T-cell (primary cell): Measurements from ENCODE around the gene ABCC2. TPM values are rescaled to one million over a fixed set of nuclear protein-coding genes. Genes with fewer than 3 reads are reported as not detected.
"Not testable (repeated sequence)": the region's sequence is repeated elsewhere in the genome, so short reads cannot be mapped to it uniquely, and the experiment has no call there.

Source experiments
- ATAC-seq, 4 experiments: fragments of 200-7000 bp in 3 of 4; fragments of 150-1000 bp in 1 of 4; cut with Tn5 transposase; replicated peaks in 1 of 4; 1 replicate in 3 of 4; 2 replicates in 1 of 4; pipeline ENCODE4 v1.10.0; 2021; ENCODE audit warnings: moderate library complexity in 3 of 4, mild to moderate bottlenecking in 2 of 4, moderate number of reproducible peaks in 1 of 4
- CTCF ChIA-PET, 2 donors: fragments of 300-600 bp; sonication (Branson Sonifier 250); formaldehyde crosslinking; loops; one replicate each; lab custom pipeline; 2022; ENCODE audit warnings: antibody characterized with exemption in 2 of 2; lab: Charles Lee
- POLR2A ChIA-PET, 2 donors: fragments of 300-600 bp; sonication (Branson Sonifier 250); formaldehyde crosslinking; loops; one replicate each; lab custom pipeline; 2022; ENCODE audit warnings: antibody characterized with exemption in 2 of 2; lab: Charles Lee
- DNase-seq, 35 experiments: peaks; one replicate each; pipeline versions ENCODE4 v3.0.0 to v3.0.0-alpha.2; 2013 to 2023
- H3K27ac ChIP-seq: one replicate; pipeline ENCODE4 v1.5.1; 2013; ENCODE audit warnings: low read length
- H3K27me3 ChIP-seq, 2 experiments: replicated peaks in 1 of 2; 1 replicate in 1 of 2; 2 replicates in 1 of 2; pipeline versions ENCODE4 v1.6.1 to v1.7.0; 2013; ENCODE audit warnings: low read length in 1 of 2, mixed read lengths in 1 of 2; ENCODE audit not compliant: control insufficient read depth in 2 of 2, insufficient read depth in 2 of 2; ENCODE audit errors: extremely low read depth in 1 of 2
- H3K36me3 ChIP-seq, 2 donors: 1 replicate in 1 of 2; 2 replicates in 1 of 2; pipeline versions ENCODE4 v1.6.1 to v1.7.0; 2013; ENCODE audit warnings: low read length in 1 of 2; ENCODE audit not compliant: control insufficient read depth in 2 of 2, insufficient read depth in 1 of 2; ENCODE audit errors: extremely low read depth in 1 of 2
- H3K4me1 ChIP-seq, 2 experiments: 1 replicate in 1 of 2; 2 replicates in 1 of 2; pipeline versions ENCODE4 v1.6.1 to v1.7.0; 2013; ENCODE audit warnings: low read length in 2 of 2, mixed read lengths in 1 of 2; ENCODE audit not compliant: insufficient read depth in 2 of 2, control insufficient read depth in 1 of 2; ENCODE audit errors: extremely low read depth in 1 of 2
- H3K4me3 ChIP-seq, 2 donors: 1 replicate in 1 of 2; 2 replicates in 1 of 2; pipeline versions ENCODE4 v1.5.1 to v1.7.0; 2013; ENCODE audit warnings: mild to moderate bottlenecking in 2 of 2, low read length in 1 of 2, moderate library complexity in 1 of 2; ENCODE audit not compliant: control insufficient read depth in 1 of 2; ENCODE audit errors: extremely low read depth in 1 of 2
- H3K9me3 ChIP-seq: 2 replicates; pipeline ENCODE4 v1.7.0; 2013
- H3K27ac Mint-ChIP-seq, 2 donors: one replicate each; pipeline ENCODE4 v1.8.0; 2020 to 2021; ENCODE audit warnings: mild to moderate bottlenecking in 2 of 2, mixed read lengths in 2 of 2
- H3K27me3 Mint-ChIP-seq, 2 donors: one replicate each; pipeline ENCODE4 v1.8.0; 2021 to 2022; ENCODE audit warnings: mixed read lengths in 2 of 2
- H3K36me3 Mint-ChIP-seq: one replicate; pipeline ENCODE4 v1.8.0; 2021; ENCODE audit warnings: mixed read lengths
- H3K4me1 Mint-ChIP-seq, 3 donors: one replicate each; pipeline ENCODE4 v1.8.0; 2020 to 2022; ENCODE audit warnings: mixed read lengths in 3 of 3, mild to moderate bottlenecking in 1 of 3
- H3K4me3 Mint-ChIP-seq, 3 donors: one replicate each; pipeline ENCODE4 v1.8.0; 2020 to 2022; ENCODE audit warnings: mild to moderate bottlenecking in 3 of 3, mixed read lengths in 3 of 3, moderate library complexity in 3 of 3
- H3K9me3 Mint-ChIP-seq, 3 donors: one replicate each; pipeline ENCODE4 v1.8.0; 2020 to 2022; ENCODE audit warnings: mixed read lengths in 3 of 3
- WGBS: methylation state at CpG from one replicate; pipeline ENCODE4 v1.1.5; 2013; ENCODE audit warnings: missing lambda C conversion rate; ENCODE audit not compliant: insufficient coverage; 5-methylcytosine and 5-hydroxymethylcytosine counted together
- total RNA-seq, 35 experiments: library from RNA in 6 of 35; stranded (reverse) in 6 of 35; fragments of 120-200 nt in 1 of 35; gene quantifications; one replicate each; pipeline versions ENCODE4 v1.2.1 to v1.2.4 and lab custom pipeline; 2013 to 2026

ABCC2 gene
- total RNA-seq, 5 donors from 2014 or later (not counting 1 experiment from before 2014, with no cell fraction given), result 2.8 to 5.6 (median 4.0) TPM

- DNase-seq (peak in 1 of 35 experiments; percentile 8), ATAC-seq (no peak)
- ChIA-PET CTCF (interaction anchor here in 1 of 2 donors (1.1 kb wide), 1 partner anchor 217 kb away, joined by 3 read pairs; no protein-coding TSS in a partner anchor), POLR2A (no interaction called here)
- H3K27ac Mint-ChIP-seq, result peak overlapping the region in 1 of 2 donors; percentile 15
- Histone ChIP-seq H3K36me3 (no peaks in the 10 kb centered on the region), H3K4me3 (no peak overlapping the region), H3K27me3 (no peaks in the 10 kb centered on the region), H3K4me1 (no peaks in the 10 kb centered on the region), H3K27ac (no peak overlapping the region), H3K9me3 (no peaks in the 10 kb centered on the region)
- no peak overlapping the region for H3K4me3 Mint-ChIP-seq
- peaks cover 7 to 16% (median 10%) of the 10 kb centered on the region in 3 donors for H3K9me3 Mint-ChIP-seq
- H3K36me3 Mint-ChIP-seq, result peaks cover 30% of the 10 kb centered on the region
- H3K27me3 Mint-ChIP-seq, result no peaks in the 10 kb centered on the region
- peaks cover 0 to 8% (median 6%) of the 10 kb centered on the region in 3 donors for H3K4me1 Mint-ChIP-seq
- 30% methylated on average over 2 of the region's 2 CpGs for whole genome bisulfite sequencing
These were observed 46.0 kb downstream of the ABCC2 start for GRCh38 chr10:99828464-99828863.

GRCh38 chr10:99832439-99832838 is 50.0 kb downstream of the ABCC2 start:
- WGBS, result 91% methylated on average over 1 of the region's 2 CpGs
- peaks cover 27% of the 10 kb centered on the region for H3K36me3 Mint-ChIP-seq
- Histone ChIP-seq H3K27me3 (no peaks in the 10 kb centered on the region), H3K27ac (no peak overlapping the region), H3K4me1 (no peaks in the 10 kb centered on the region), H3K4me3 (no peak overlapping the region), H3K36me3 (no peaks in the 10 kb centered on the region), H3K9me3 (no peaks in the 10 kb centered on the region)
- ChIA-PET POLR2A (no interaction called here), CTCF (no interaction called here)
- H3K9me3 Mint-ChIP-seq, result peaks cover 7 to 13% (median 10%) of the 10 kb centered on the region in 3 donors
- no peaks in the 10 kb centered on the region for H3K27me3 Mint-ChIP-seq
- peaks cover 0 to 8% (median 6%) of the 10 kb centered on the region in 3 donors for H3K4me1 Mint-ChIP-seq
- no peak for DNase-seq
- no peak overlapping the region for H3K4me3 Mint-ChIP-seq
- H3K27ac Mint-ChIP-seq, result no peak overlapping the region
- ATAC-seq, result no peak

- Mint-ChIP-seq H3K27me3 (no peaks in the 10 kb centered on the region), H3K4me3 (no peak overlapping the region), H3K9me3 (no peaks in the 10 kb centered on the region), H3K27ac (no peak overlapping the region), H3K36me3 (peaks cover 19% of the 10 kb centered on the region), H3K4me1 (no peaks in the 10 kb centered on the region)
- no peaks in the 10 kb centered on the region for H3K36me3 ChIP-seq
- no peak for ATAC-seq
- H3K27me3 ChIP-seq, result no peaks in the 10 kb centered on the region
- no peak overlapping the region for H3K4me3 ChIP-seq
- 66% methylated on average over 2 of the region's 4 CpGs for WGBS
- H3K9me3 ChIP-seq, result no peaks in the 10 kb centered on the region
- H3K27ac ChIP-seq, result no peak overlapping the region
- POLR2A ChIA-PET, result no interaction called here
- no peak for DNase-seq
- H3K4me1 ChIP-seq, result no peaks in the 10 kb centered on the region
- CTCF ChIA-PET, result no interaction called here
These were observed 52.0 kb downstream of the ABCC2 start for GRCh38 chr10:99834410-99834809.

GRCh38 chr10:99835947-99836346 is 53.5 kb downstream of the ABCC2 start:
- Histone ChIP-seq H3K4me1 (no peaks in the 10 kb centered on the region), H3K27ac (no peak overlapping the region), H3K4me3 (no peak overlapping the region), H3K9me3 (no peaks in the 10 kb centered on the region), H3K36me3 (no peaks in the 10 kb centered on the region), H3K27me3 (no peaks in the 10 kb centered on the region)
- 91% methylated on average over 4 of the region's 8 CpGs for WGBS
- CTCF ChIA-PET, result no interaction called here
- no peaks in the 10 kb centered on the region for H3K4me1 Mint-ChIP-seq
- no peak overlapping the region for H3K4me3 Mint-ChIP-seq
- no peaks in the 10 kb centered on the region for H3K9me3 Mint-ChIP-seq
- ATAC-seq, result no peak
- no peaks in the 10 kb centered on the region for H3K27me3 Mint-ChIP-seq
- DNase-seq, result no peak
- POLR2A ChIA-PET, result no interaction called here
- H3K36me3 Mint-ChIP-seq, result peaks cover 7% of the 10 kb centered on the region
- no peak overlapping the region for H3K27ac Mint-ChIP-seq

GRCh38 chr10:99836711-99837110 is 54.3 kb downstream of the ABCC2 start:
- Mint-ChIP-seq H3K27ac (no peak overlapping the region), H3K4me1 (no peaks in the 10 kb centered on the region), H3K4me3 (no peak overlapping the region), H3K9me3 (no peaks in the 10 kb centered on the region), H3K36me3 (peaks cover 3% of the 10 kb centered on the region), H3K27me3 (no peaks in the 10 kb centered on the region)
- H3K9me3 ChIP-seq, result no peaks in the 10 kb centered on the region
- DNase-seq (no peak), ATAC-seq (no peak)
- POLR2A ChIA-PET, result no interaction called here
- no peaks in the 10 kb centered on the region for H3K36me3 ChIP-seq
- H3K27ac ChIP-seq, result no peak overlapping the region
- no peaks in the 10 kb centered on the region for H3K4me1 ChIP-seq
- CTCF ChIA-PET, result no interaction called here
- H3K27me3 ChIP-seq, result no peaks in the 10 kb centered on the region
- WGBS, result 83% methylated on average over 1 of the region's 2 CpGs
- H3K4me3 ChIP-seq, result no peak overlapping the region

GRCh38 chr10:99840859-99841258 is 58.4 kb downstream of the ABCC2 start:
- H3K9me3 Mint-ChIP-seq, CTCF ChIA-PET, H3K27ac Mint-ChIP-seq, H3K4me1 Mint-ChIP-seq, H3K27me3 Mint-ChIP-seq, POLR2A ChIA-PET, H3K27ac ChIP-seq, H3K4me3 Mint-ChIP-seq, H3K36me3 Mint-ChIP-seq, H3K4me3 ChIP-seq, H3K27me3 ChIP-seq, H3K4me1 ChIP-seq, H3K9me3 ChIP-seq, H3K36me3 ChIP-seq, DNase-seq, ATAC-seq: not testable (repeated sequence)
- WGBS, result 56% methylated on average over 2 of the region's 2 CpGs

GRCh38 chr10:99841746-99842145 is 59.3 kb downstream of the ABCC2 start:
- POLR2A ChIA-PET, result no interaction called here
- H3K9me3 ChIP-seq, result no peaks in the 10 kb centered on the region
- Mint-ChIP-seq H3K27me3 (peaks cover 0 to under 1% of the 10 kb centered on the region in 2 donors), H3K4me1 (peaks cover 0 to 8% (median 6%) of the 10 kb centered on the region in 3 donors), H3K36me3 (no peaks in the 10 kb centered on the region), H3K9me3 (no peaks in the 10 kb centered on the region), H3K4me3 (no peak overlapping the region), H3K27ac (no peak overlapping the region)
- DNase-seq, result no peak
- no peaks in the 10 kb centered on the region for H3K36me3 ChIP-seq
- ATAC-seq, result no peak
- no peak overlapping the region for H3K4me3 ChIP-seq
- WGBS, result 84% methylated on average over 6 of the region's 7 CpGs
- CTCF ChIA-PET, result no interaction called here
- peaks cover 0 to 9% of the 10 kb centered on the region in 2 experiments for H3K27me3 ChIP-seq
- peaks cover 0 to 9% of the 10 kb centered on the region in 2 experiments for H3K4me1 ChIP-seq
- H3K27ac ChIP-seq, result no peak overlapping the region
